Glutamatergic neuron (in vitro differentiated cells): ENCODE results near the gene PNLIPRP2. TPM values are rescaled to one million over a fixed set of nuclear protein-coding genes. Genes with fewer than 3 reads are reported as not detected.
A peak's percentile ranks its signal among the peaks of the same experiment; 100 is the strongest.

Experiments
- DNase-seq: peaks from one replicate; pipeline ENCODE4 v3.0.0; 2022
- H3K27ac Mint-ChIP-seq: one replicate; pipeline ENCODE4 v1.8.0; 2020; ENCODE audit warnings: mild to moderate bottlenecking, mixed read lengths, inconsistent platforms; ENCODE audit not compliant: unreplicated experiment
- H3K27me3 Mint-ChIP-seq: one replicate; pipeline ENCODE4 v1.8.0; 2020; ENCODE audit warnings: mild to moderate bottlenecking, moderate library complexity, mixed read lengths, inconsistent platforms; ENCODE audit not compliant: unreplicated experiment
- H3K36me3 Mint-ChIP-seq: one replicate; pipeline ENCODE4 v1.8.0; 2020; ENCODE audit warnings: mild to moderate bottlenecking, mixed read lengths, inconsistent platforms; ENCODE audit not compliant: unreplicated experiment
- H3K4me1 Mint-ChIP-seq: one replicate; pipeline ENCODE4 v1.8.0; 2020; ENCODE audit warnings: mild to moderate bottlenecking, low read depth, mixed read lengths, inconsistent platforms; ENCODE audit not compliant: unreplicated experiment
- H3K4me3 Mint-ChIP-seq: one replicate; pipeline ENCODE4 v1.8.0; 2020; ENCODE audit warnings: mild to moderate bottlenecking, mixed read lengths, inconsistent platforms; ENCODE audit not compliant: unreplicated experiment
- H3K9me3 Mint-ChIP-seq: one replicate; pipeline ENCODE4 v1.8.0; 2020; ENCODE audit warnings: mild to moderate bottlenecking, moderate library complexity, mixed read lengths, inconsistent platforms; ENCODE audit not compliant: unreplicated experiment
- total RNA-seq: library from RNA; stranded (reverse); fragmentation: NEBNext Ultra II Directional; extraction: Animal tissue kit (Norgen Biotek cat#: 25700); gene quantifications from one replicate; pipeline ENCODE4 v1.2.1, GENCODE V29; 2021; ENCODE audit not compliant: unreplicated experiment
- TF ChIP-seq, protein P1 (sequence below): fragments of 200-600 bp; sonication (generic); IDR thresholded peaks from one replicate; pipeline ENCODE4 v1.5.0; 2021; ENCODE audit not compliant: partially characterized antibody, unreplicated experiment

The PNLIPRP2 gene
- total RNA-seq, 1 donor from 2014 or later, result not detected

DNA sequence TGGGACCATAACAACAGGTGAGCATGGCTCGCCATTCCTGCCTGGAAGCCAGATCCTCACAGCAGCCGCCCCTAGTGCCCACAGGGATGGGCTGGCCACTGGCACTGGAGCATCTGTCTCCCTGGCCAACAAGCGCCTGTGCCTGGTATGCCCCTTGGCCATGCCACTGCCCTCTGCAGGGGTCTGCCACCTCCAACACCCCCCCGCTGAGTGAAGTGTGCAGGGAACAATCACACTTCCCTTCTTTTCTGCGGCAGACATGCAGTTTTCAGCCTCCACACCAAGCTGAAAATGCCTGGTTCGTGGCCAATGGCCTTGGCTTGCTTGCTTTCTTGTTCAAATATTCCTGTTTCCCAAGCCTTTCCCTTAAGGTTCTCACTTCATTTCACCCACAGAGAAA is 70.9 kb downstream of the PNLIPRP2 start:
- Mint-ChIP-seq H3K4me1 (peaks cover 20% of the 10 kb centered on the region), H3K27ac (no peak overlapping the region)
- DNase-seq, result no peak

DNA sequence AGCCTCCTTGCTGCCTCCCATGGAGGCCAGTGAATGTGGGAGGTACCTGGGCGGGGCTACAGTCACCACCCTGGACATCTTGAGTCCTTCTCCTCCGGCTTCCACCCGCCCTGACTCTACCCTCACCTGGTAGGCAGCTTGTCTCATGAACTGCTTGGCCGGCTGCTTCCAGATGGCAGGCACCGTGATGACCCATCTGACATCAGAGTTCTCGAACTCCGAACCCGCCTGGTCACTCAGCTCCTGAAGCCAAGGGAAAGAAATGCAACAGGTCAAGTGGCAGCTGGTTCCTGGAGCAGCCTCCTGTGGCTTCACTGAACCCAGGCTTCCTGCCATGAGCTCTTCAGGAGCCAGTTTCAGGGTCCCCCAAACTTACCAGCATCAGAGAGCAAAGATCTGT is 71.5 kb downstream of the PNLIPRP2 start:
- peaks cover 20% of the 10 kb centered on the region for H3K4me1 Mint-ChIP-seq
- H3K27ac Mint-ChIP-seq, result no peak overlapping the region
- H3K36me3 Mint-ChIP-seq, result peaks cover 7% of the 10 kb centered on the region
- H3K9me3 Mint-ChIP-seq, result peaks cover 7% of the 10 kb centered on the region
- TF ChIP-seq, protein P1, sequence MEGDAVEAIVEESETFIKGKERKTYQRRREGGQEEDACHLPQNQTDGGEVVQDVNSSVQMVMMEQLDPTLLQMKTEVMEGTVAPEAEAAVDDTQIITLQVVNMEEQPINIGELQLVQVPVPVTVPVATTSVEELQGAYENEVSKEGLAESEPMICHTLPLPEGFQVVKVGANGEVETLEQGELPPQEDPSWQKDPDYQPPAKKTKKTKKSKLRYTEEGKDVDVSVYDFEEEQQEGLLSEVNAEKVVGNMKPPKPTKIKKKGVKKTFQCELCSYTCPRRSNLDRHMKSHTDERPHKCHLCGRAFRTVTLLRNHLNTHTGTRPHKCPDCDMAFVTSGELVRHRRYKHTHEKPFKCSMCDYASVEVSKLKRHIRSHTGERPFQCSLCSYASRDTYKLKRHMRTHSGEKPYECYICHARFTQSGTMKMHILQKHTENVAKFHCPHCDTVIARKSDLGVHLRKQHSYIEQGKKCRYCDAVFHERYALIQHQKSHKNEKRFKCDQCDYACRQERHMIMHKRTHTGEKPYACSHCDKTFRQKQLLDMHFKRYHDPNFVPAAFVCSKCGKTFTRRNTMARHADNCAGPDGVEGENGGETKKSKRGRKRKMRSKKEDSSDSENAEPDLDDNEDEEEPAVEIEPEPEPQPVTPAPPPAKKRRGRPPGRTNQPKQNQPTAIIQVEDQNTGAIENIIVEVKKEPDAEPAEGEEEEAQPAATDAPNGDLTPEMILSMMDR, result no peak
- no peak overlapping the region for H3K4me3 Mint-ChIP-seq
- H3K27me3 Mint-ChIP-seq, result peaks cover 11% of the 10 kb centered on the region
- DNase-seq, result no peak

More for the DNA sequence above, 70.9 kb downstream of the PNLIPRP2 start:
- Mint-ChIP-seq H3K27me3 (peaks cover 11% of the 10 kb centered on the region), H3K36me3 (peaks cover 7% of the 10 kb centered on the region), H3K4me3 (no peak overlapping the region), H3K9me3 (peaks cover 7% of the 10 kb centered on the region)
- TF ChIP-seq, protein P1, result no peak

GRCh38 chr10:116694243-116694926 is 73.6 kb downstream of the PNLIPRP2 start:
- no peak for DNase-seq
- peaks cover 12% of the 10 kb centered on the region for H3K27me3 Mint-ChIP-seq
- TF ChIP-seq, protein P1, result no peak
- H3K36me3 Mint-ChIP-seq, result no peaks in the 10 kb centered on the region
- peaks cover 24% of the 10 kb centered on the region for H3K4me1 Mint-ChIP-seq
- H3K27ac Mint-ChIP-seq, result no peak overlapping the region
- peaks cover 7% of the 10 kb centered on the region for H3K9me3 Mint-ChIP-seq
- H3K4me3 Mint-ChIP-seq, result peak overlapping the region; percentile 52

Other genes starting within 250 kb of the PNLIPRP2 start
- gene PNLIPRP3, start 193.1 kb upstream of the PNLIPRP2 start, total RNA-seq, result not detected
- not detected for gene PNLIP, start 75.0 kb upstream of the PNLIPRP2 start, total RNA-seq
- not detected for gene PNLIPRP1, start 30.0 kb upstream of the PNLIPRP2 start, total RNA-seq
- 75.0 TPM for gene HSPA12A, start 121.6 kb downstream of the PNLIPRP2 start, total RNA-seq
- 1.3 TPM for gene ENO4, start 228.5 kb downstream of the PNLIPRP2 start, total RNA-seq